HL-60 (cell line): ENCODE measurements around the gene HYAL1.
"Not testable (repeated sequence)": the region's sequence is repeated elsewhere in the genome, so short reads cannot be mapped to it uniquely, and the experiment has no call there.

ENCODE experiments used
- DNase-seq, 2 experiments: peaks; one replicate each; pipeline ENCODE4 v3.0.0-alpha.2; 2010 to 2020; ENCODE audit warnings: low read depth in 1 of 2, low spot score in 1 of 2
- H3K27ac ChIP-seq: fragments of 250-450 bp; sonication (Bioruptor Pico); replicated peaks from 2 replicates; pipeline ENCODE4 v1.5.1; 2020; ENCODE audit warnings: mild to moderate bottlenecking, moderate library complexity
- H3K27me3 ChIP-seq: fragments of 250-450 bp; sonication (Bioruptor Pico); 2 replicates; pipeline ENCODE4 v1.5.1; 2021; ENCODE audit warnings: mild to moderate bottlenecking, moderate library complexity; ENCODE audit not compliant: insufficient read depth, poor library complexity, severe bottlenecking
- H3K4me3 ChIP-seq: replicated peaks from 2 replicates; pipeline ENCODE4 v1.5.1; 2011; ENCODE audit warnings: mild to moderate bottlenecking, control low read depth, low read length; ENCODE audit not compliant: insufficient read depth
- GABPA ChIP-seq: IDR thresholded peaks from 2 replicates; pipeline ENCODE4 v1.6.1; 2012; ENCODE audit warnings: low read depth
- POLR2AphosphoS5 ChIP-seq: IDR thresholded peaks from 2 replicates; pipeline ENCODE4 v1.6.1; 2012; ENCODE audit warnings: low read depth
- REST ChIP-seq: IDR thresholded peaks from 2 replicates; pipeline ENCODE4 v1.6.1; 2012; ENCODE audit warnings: low read depth; ENCODE audit not compliant: insufficient replicate concordance
- SPI1 ChIP-seq: IDR thresholded peaks from 2 replicates; pipeline ENCODE4 v1.6.1; 2012; ENCODE audit warnings: low read depth, mild to moderate bottlenecking, borderline replicate concordance
- TF ChIP-seq, protein P1 (sequence below): IDR thresholded peaks from one replicate; pipeline ENCODE4 v1.5.1; 2011; ENCODE audit warnings: low read length, control low read depth, inconsistent platforms; ENCODE audit not compliant: insufficient read depth

Gene HYAL1

GRCh38 chr3:50262778-50263177, 40.6 kb downstream of the HYAL1 start:
- TF ChIP-seq POLR2AphosphoS5 (no peak), REST (no peak), SPI1 (no peak), GABPA (no peak)
- TF ChIP-seq, protein P1, sequence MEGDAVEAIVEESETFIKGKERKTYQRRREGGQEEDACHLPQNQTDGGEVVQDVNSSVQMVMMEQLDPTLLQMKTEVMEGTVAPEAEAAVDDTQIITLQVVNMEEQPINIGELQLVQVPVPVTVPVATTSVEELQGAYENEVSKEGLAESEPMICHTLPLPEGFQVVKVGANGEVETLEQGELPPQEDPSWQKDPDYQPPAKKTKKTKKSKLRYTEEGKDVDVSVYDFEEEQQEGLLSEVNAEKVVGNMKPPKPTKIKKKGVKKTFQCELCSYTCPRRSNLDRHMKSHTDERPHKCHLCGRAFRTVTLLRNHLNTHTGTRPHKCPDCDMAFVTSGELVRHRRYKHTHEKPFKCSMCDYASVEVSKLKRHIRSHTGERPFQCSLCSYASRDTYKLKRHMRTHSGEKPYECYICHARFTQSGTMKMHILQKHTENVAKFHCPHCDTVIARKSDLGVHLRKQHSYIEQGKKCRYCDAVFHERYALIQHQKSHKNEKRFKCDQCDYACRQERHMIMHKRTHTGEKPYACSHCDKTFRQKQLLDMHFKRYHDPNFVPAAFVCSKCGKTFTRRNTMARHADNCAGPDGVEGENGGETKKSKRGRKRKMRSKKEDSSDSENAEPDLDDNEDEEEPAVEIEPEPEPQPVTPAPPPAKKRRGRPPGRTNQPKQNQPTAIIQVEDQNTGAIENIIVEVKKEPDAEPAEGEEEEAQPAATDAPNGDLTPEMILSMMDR = no peak
- Histone ChIP-seq H3K27ac (no peak overlapping the region), H3K4me3 (no peak overlapping the region), H3K27me3 (peaks cover 13% of the 10 kb centered on the region)
- no peak for DNase-seq

DNA sequence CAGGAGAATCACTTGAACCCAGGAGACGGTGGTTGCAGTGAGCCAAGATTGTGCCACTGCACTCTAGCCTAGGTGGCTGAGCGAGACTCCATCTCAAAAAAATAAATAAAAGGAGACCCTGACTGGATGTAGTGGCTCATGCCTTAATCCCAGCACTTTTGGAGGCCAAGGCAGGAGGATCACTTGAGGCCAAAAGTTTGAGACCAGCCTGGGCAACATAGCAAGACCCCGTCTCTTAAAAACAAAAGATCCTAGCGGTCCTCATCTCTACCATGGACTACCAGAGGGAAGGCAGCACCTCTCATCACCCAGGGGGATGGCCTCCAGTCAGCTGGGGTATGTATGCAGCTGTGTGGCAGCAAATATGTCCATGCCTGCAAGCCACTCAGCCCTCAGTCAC, 41.2 kb downstream of the HYAL1 start:
- not testable (repeated sequence) for H3K4me3 ChIP-seq, H3K27ac ChIP-seq, DNase-seq, H3K27me3 ChIP-seq

- Histone ChIP-seq H3K27ac (no peak overlapping the region), H3K4me3 (no peak overlapping the region), H3K27me3 (peaks cover 2% of the 10 kb centered on the region)
- no peak for DNase-seq
- TF ChIP-seq GABPA (no peak), REST (no peak), POLR2AphosphoS5 (no peak), SPI1 (no peak)
- TF ChIP-seq, protein P1 = no peak
These were observed 41.9 kb downstream of the HYAL1 start for GRCh38 chr3:50261505-50261904.

GRCh38 chr3:50260942-50261441, 42.4 kb downstream of the HYAL1 start:
- Histone ChIP-seq H3K27ac (no peak overlapping the region), H3K27me3 (no peaks in the 10 kb centered on the region), H3K4me3 (no peak overlapping the region)
- no peak for DNase-seq
- TF ChIP-seq, protein P1 = no peak
- no peak for TF ChIP-seq GABPA
- no peak for TF ChIP-seq SPI1
- no peak for TF ChIP-seq POLR2AphosphoS5
- no peak for TF ChIP-seq REST
